ENCODE data around the gene RUNX1. TPM values are rescaled to one million over a fixed set of nuclear protein-coding genes. Genes with fewer than 3 reads are reported as not detected.

RUNX1 gene
- total RNA-seq, 1 experiment from 2014 or later = 55.2 TPM

DNA sequence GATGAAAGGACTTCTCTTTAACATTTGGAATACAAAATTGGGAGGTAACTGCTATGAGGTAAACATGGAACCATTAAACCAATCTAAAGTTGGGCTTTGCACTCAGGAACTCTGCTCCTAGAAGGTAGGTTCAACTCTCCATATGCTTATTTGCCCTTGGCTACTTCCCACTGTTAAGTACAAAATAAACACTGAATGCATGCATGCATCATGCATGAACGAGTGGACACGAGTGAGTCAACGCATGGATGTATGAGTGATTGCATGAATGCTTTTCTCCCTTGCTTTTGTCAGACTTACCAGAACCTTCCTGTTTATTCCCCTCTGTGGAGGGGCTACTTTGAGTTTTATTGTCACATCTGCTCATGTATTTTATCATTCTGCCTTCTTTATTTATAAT, 42.4 kb upstream of the RUNX1 start:
- no peaks in the 10 kb centered on the region for H3K79me2 ChIP-seq (ENCODE audit: low read length)
- no peak overlapping the region for H3K4me2 ChIP-seq (ENCODE audit: low read length)
- intact Hi-C loops (cut with micrococcal nuclease) = no loop called here
- BruUV-seq (replicated peaks) = no TSS peak
- H3K4me1 ChIP-seq (ENCODE audit: insufficient read depth, low read length) = peaks cover 23% of the 10 kb centered on the region
- ATAC-seq = no peak
- H3K27me3 ChIP-seq (ENCODE audit: low read length) = no peaks in the 10 kb centered on the region
- no peak overlapping the region for H2AFZ ChIP-seq (ENCODE audit: low read length)
- POLR2A ChIA-PET (ENCODE audit: unreplicated experiment) = no interaction called here
- H3F3A ChIP-seq (ENCODE audit: low read length, unreplicated experiment) = no peaks in the 10 kb centered on the region
- no peaks in the 10 kb centered on the region for H4K20me1 ChIP-seq (ENCODE audit: low read length)
- no peak overlapping the region for H3K27ac ChIP-seq (ENCODE audit: low read length)
- no peak overlapping the region for H3K4me3 ChIP-seq (ENCODE audit: low read length)
- no peaks in the 10 kb centered on the region for H3K9me3 ChIP-seq (ENCODE audit: low read length)
- H3K9me2 ChIP-seq (replicated peaks; ENCODE audit: low read length) = no peaks in the 10 kb centered on the region
- H3K36me3 ChIP-seq (ENCODE audit: low read depth, low read length) = no peaks in the 10 kb centered on the region
- no peak for DNase-seq
- CTCF ChIA-PET = no interaction called here
- no peak overlapping the region for H3K9ac ChIP-seq (ENCODE audit: low read length)
- TF ChIP-seq, protein P1, sequence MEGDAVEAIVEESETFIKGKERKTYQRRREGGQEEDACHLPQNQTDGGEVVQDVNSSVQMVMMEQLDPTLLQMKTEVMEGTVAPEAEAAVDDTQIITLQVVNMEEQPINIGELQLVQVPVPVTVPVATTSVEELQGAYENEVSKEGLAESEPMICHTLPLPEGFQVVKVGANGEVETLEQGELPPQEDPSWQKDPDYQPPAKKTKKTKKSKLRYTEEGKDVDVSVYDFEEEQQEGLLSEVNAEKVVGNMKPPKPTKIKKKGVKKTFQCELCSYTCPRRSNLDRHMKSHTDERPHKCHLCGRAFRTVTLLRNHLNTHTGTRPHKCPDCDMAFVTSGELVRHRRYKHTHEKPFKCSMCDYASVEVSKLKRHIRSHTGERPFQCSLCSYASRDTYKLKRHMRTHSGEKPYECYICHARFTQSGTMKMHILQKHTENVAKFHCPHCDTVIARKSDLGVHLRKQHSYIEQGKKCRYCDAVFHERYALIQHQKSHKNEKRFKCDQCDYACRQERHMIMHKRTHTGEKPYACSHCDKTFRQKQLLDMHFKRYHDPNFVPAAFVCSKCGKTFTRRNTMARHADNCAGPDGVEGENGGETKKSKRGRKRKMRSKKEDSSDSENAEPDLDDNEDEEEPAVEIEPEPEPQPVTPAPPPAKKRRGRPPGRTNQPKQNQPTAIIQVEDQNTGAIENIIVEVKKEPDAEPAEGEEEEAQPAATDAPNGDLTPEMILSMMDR (conservative IDR thresholded peaks at IDR 0.05; ENCODE audit: low read depth, low read length) = no peak
- no peak for TF ChIP-seq EZH2 (IDR thresholded peaks at IDR 0.05; ENCODE audit: low read length, unreplicated experiment)
- no peak for TF ChIP-seq EZH2phosphoT487 (IDR thresholded peaks at IDR 0.05; ENCODE audit: borderline replicate concordance, low read length)

DNA sequence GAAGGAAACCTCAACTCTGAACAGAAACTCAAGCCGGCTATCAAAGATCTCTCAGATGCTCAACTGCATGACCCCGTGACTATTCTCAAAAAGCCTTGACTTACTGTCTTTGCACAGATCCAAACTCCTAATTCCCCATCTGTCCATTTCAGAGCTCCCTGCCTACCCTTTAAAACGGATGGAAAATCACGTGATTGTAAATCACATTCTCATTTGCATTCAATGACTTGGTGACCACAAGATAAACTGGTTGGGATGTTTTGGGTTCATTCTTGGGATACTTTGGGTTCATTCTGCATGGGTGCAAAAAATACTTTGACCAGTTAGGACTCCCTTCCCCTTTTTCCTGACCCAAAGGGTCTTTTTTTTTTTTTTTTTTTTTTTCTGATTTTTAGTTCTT, 41.3 kb upstream of the RUNX1 start:
- ChIA-PET POLR2A (ENCODE audit: unreplicated experiment) (no interaction called here), CTCF (no interaction called here)
- H3K9ac ChIP-seq (ENCODE audit: low read length) = no peak overlapping the region
- ATAC-seq (no peak), DNase-seq (no peak)
- no peaks in the 10 kb centered on the region for H3K36me3 ChIP-seq (ENCODE audit: low read depth, low read length)
- H3K79me2 ChIP-seq (ENCODE audit: low read length) = no peaks in the 10 kb centered on the region
- H3K4me1 ChIP-seq (ENCODE audit: insufficient read depth, low read length) = peaks cover 34% of the 10 kb centered on the region
- H2AFZ ChIP-seq (ENCODE audit: low read length) = no peak overlapping the region
- H3K4me3 ChIP-seq (ENCODE audit: low read length) = no peak overlapping the region
- H3F3A ChIP-seq (ENCODE audit: low read length, unreplicated experiment) = no peaks in the 10 kb centered on the region
- no TSS peak for BruUV-seq (replicated peaks)
- intact Hi-C loops (cut with micrococcal nuclease) = no loop called here
- H3K4me2 ChIP-seq (ENCODE audit: low read length) = no peak overlapping the region
- no peaks in the 10 kb centered on the region for H3K9me2 ChIP-seq (replicated peaks; ENCODE audit: low read length)
- no peaks in the 10 kb centered on the region for H3K9me3 ChIP-seq (ENCODE audit: low read length)
- TF ChIP-seq, protein P1 (conservative IDR thresholded peaks at IDR 0.05; ENCODE audit: low read depth, low read length) = no peak
- TF ChIP-seq EZH2 (IDR thresholded peaks at IDR 0.05; ENCODE audit: low read length, unreplicated experiment) (no peak), EZH2phosphoT487 (IDR thresholded peaks at IDR 0.05; ENCODE audit: borderline replicate concordance, low read length) (no peak)
- no peaks in the 10 kb centered on the region for H3K27me3 ChIP-seq (ENCODE audit: low read length)
- no peaks in the 10 kb centered on the region for H4K20me1 ChIP-seq (ENCODE audit: low read length)
- H3K27ac ChIP-seq (ENCODE audit: low read length) = no peak overlapping the region

DNA sequence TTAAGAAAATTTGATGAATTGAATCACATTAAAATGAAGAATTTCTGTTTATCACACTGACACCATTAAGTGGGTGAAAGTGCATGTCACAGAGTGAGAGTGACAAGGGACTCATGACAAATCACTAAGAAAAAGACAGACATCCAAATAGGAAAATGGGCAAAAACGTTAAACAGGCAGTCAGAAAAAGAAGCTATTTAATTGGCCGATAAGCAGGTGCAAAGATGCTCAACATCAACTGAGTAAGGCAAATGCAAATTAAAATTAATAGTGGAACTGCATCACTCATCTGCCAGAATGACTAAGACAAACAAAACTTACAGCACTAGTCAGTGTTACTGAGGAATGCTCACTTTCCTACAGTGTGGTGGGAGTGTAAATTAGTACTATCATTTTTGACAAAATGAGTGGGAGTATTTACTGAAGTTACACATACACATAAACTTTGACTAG, 39.2 kb upstream of the RUNX1 start:
- peak; percentile 35 for ATAC-seq
- BruUV-seq (replicated peaks) = no TSS peak
- TF ChIP-seq, protein P1 (conservative IDR thresholded peaks at IDR 0.05; ENCODE audit: low read depth, low read length) = no peak
- TF ChIP-seq EZH2phosphoT487 (IDR thresholded peaks at IDR 0.05; ENCODE audit: borderline replicate concordance, low read length) = no peak
- TF ChIP-seq EZH2 (IDR thresholded peaks at IDR 0.05; ENCODE audit: low read length, unreplicated experiment) = no peak

More for the DNA sequence above, 39.2 kb upstream of the RUNX1 start:
- H3K4me1 ChIP-seq (ENCODE audit: insufficient read depth, low read length) = peaks cover 49% of the 10 kb centered on the region
- intact Hi-C loops (cut with micrococcal nuclease) = loop anchor here (5.0 kb wide), 1 partner anchor 49 kb away; no protein-coding TSS in a partner anchor
- H2AFZ ChIP-seq (ENCODE audit: low read length) = no peak overlapping the region
- ChIA-PET POLR2A (ENCODE audit: unreplicated experiment) (interaction anchor here (0.5 kb wide), 1 partner anchor 200 kb away, joined by 3 read pairs; no protein-coding TSS in a partner anchor), CTCF (no interaction called here)
- no peaks in the 10 kb centered on the region for H4K20me1 ChIP-seq (ENCODE audit: low read length)
- H3F3A ChIP-seq (ENCODE audit: low read length, unreplicated experiment) = no peaks in the 10 kb centered on the region
- no peaks in the 10 kb centered on the region for H3K9me3 ChIP-seq (ENCODE audit: low read length)
- H3K36me3 ChIP-seq (ENCODE audit: low read depth, low read length) = no peaks in the 10 kb centered on the region
- no peak overlapping the region for H3K27ac ChIP-seq (ENCODE audit: low read length)
- H3K4me3 ChIP-seq (ENCODE audit: low read length) = no peak overlapping the region
- no peaks in the 10 kb centered on the region for H3K9me2 ChIP-seq (replicated peaks; ENCODE audit: low read length)
- H3K4me2 ChIP-seq (ENCODE audit: low read length) = no peak overlapping the region
- no peak overlapping the region for H3K9ac ChIP-seq (ENCODE audit: low read length)
- DNase-seq = peak; percentile 53
- H3K79me2 ChIP-seq (ENCODE audit: low read length) = no peaks in the 10 kb centered on the region
- H3K27me3 ChIP-seq (ENCODE audit: low read length) = no peaks in the 10 kb centered on the region
